Left forelimb (tissue), 1 donor: Measurements from ENCODE around the gene LMO3.

Experiments used
- DNase-seq: peaks from one replicate; pipeline ENCODE4 v3.0.0-alpha.2; 2018; ENCODE audit warnings: low spot score

Gene LMO3

GRCh38 chr12:16600525-16600924 lies 5.4 kb downstream of the LMO3 start:
- no peak for DNase-seq

DNA sequence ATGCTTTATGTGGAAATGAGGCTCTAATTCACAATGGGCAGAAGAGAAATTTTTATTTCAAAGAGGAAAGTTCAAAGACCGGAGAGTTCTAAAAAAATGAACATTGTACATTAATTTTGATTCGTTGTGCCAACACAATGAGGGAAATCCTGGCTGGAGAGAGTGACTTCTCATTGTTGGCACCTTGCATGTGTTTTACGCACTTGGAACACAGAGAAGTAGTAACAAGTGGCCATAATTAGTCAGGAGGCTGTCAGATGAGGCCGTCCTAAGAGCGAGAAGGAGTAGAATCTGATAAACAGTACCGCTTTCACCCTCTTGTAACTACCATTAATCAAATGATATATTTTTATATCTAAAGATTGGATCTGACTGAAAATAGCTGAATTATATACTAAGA lies 6.9 kb downstream of the LMO3 start:
- no peak for DNase-seq

DNA sequence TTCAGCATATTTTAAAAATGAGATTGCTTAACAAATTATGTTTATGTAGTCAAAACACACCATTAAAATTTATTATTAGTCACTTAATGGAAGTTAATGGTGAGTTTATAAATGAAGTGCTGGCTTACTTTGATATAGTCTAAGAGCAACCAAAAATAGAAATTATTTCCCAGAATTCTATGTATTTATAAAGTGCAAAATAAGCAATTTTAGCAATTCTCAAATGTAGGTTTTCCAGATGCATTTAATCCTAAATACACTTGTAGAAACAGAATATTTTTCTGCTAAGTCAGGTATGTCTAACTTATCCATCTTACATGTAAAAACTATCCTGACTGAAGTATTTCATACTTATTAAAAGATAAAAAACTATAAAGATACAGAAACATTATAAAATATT lies 11.2 kb downstream of the LMO3 start:
- no peak for DNase-seq

- no peak for DNase-seq
Observed at GRCh38 chr12:16593546-16593945, 12.4 kb downstream of the LMO3 start.

- DNase-seq: no peak
Observed at GRCh38 chr12:16590645-16591044, 15.3 kb downstream of the LMO3 start.

- no peak for DNase-seq
Observed at GRCh38 chr12:16588812-16589211, 17.1 kb downstream of the LMO3 start.

- no peak for DNase-seq
Observed at GRCh38 chr12:16587514-16587913, 18.4 kb downstream of the LMO3 start.

- DNase-seq: no peak
Observed at GRCh38 chr12:16587110-16587453, 18.9 kb downstream of the LMO3 start.

DNA sequence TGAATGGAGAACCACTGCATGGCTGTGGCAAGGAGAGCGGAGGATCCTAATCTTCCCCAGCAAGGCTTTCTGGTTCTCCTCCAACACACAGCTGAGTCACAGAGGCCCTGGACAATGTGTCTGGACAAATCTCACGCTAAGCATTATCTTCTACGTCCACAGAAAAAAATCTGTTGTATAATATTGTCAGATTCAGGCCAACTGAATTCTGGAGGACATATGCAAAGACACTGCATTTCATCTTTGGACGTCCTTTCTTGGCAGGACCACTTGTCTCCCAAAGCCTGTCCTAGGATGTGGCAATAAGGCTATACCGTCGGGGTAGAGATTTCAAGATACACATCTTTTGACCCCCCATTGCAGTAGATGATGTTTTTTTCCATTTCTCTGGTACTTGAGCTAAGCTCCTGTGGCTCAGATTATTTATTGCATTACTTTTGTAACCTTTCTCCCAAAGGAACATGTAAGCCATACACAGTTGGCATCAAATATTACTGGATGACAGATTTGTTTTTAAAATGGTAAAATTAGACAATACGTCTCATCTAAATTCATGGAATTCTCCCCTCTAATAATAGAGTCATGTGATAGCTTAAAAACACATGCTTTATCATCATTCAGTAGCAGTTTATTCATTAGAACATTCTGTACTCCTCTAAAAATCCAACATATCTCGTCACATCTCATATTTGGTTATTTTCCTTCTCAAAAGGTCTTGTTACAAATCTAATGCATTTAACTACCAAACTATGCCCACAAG lies 19.4 kb downstream of the LMO3 start:
- no peak for DNase-seq

DNA sequence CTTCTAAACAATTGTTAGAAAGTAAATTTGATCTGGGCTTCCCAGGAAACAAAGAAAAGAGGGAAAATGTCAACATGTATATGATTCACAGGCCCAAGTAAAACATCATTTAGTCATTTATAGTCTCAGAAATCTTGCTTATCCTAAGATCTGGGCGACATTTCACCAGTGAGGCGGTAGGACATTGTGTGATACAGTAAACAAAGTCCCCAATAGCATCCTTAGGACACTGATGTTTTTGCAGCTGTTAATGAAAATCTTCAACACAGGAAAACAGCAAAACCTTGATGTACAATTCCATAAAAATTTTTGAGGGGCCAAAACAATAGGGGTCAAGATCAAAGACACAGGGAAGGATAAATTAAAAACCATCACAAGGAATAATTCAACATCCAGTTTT lies 20.2 kb downstream of the LMO3 start:
- DNase-seq: no peak

DNA sequence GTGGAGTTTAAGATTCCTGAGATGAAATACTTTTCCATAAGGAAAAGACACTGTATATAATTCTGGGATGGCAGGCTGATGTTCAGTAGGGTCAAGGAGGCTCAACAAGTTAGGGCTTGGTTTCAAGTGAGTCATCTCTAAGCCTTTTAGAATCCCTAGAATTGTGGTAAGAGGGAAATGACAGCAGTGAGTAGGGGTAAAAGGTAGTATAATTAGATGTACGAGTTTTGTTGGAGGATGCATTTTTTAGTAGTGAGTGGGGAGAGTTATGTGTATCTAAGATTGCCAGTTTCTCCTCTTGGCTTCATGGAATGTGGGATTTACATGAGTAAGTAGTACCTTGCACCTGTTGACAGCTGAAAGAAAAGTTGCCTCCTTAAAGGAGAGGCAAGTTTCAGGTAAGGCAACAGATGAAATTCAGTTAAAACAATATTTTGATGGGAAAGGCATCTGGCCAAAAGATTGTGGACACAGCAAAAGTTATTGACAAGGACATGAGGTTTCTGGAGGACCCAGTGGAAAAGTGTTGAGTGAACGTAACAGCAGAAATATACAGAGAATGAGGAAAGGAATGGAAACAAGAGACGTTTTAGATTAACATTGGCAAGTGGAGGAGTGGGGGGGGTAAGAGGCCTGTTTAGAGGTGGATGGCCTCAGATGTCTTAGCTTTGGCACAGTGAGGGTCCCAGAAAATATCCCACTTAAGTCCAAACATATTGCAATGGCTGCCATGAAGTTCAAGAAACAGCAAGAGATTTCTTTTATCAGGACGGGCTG lies 21.8 kb downstream of the LMO3 start:
- no peak for DNase-seq

DNA sequence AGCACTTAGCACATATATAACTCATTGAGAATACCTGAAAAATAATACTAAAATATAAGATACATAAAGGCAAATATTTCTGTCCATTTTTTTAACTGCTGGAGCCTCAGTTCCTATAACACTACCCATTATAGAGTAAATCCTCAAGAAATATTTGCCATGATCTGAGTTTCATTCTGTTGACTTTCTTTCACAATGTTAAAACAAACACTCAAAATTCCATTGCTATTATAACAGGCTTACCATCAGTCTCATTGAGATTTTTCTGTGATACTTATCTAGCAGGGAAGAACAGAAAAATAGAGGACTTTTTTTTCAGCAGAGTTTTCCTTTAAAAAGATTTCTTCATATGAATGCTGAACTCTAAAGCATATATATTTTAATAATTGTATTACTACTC lies 24.5 kb downstream of the LMO3 start:
- DNase-seq: no peak

DNA sequence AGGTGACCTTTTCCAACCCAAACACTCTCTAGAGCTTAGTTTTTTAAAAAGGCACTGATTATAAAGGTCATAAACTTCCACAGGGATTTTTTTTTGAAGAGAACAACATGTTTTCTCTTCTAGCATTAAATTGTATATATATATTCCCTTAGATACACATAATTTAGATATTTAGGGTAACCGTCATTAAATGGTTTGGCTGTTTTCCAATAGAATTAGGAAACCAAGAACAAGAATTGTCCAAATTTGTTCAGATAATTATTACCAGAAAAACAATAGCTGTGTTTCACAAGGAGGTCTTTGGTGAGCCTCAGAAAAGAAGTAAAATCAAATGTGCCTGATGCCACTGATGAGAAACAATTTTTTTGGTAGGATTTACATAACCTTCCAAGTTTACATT lies 26.9 kb downstream of the LMO3 start:
- no peak for DNase-seq

DNA sequence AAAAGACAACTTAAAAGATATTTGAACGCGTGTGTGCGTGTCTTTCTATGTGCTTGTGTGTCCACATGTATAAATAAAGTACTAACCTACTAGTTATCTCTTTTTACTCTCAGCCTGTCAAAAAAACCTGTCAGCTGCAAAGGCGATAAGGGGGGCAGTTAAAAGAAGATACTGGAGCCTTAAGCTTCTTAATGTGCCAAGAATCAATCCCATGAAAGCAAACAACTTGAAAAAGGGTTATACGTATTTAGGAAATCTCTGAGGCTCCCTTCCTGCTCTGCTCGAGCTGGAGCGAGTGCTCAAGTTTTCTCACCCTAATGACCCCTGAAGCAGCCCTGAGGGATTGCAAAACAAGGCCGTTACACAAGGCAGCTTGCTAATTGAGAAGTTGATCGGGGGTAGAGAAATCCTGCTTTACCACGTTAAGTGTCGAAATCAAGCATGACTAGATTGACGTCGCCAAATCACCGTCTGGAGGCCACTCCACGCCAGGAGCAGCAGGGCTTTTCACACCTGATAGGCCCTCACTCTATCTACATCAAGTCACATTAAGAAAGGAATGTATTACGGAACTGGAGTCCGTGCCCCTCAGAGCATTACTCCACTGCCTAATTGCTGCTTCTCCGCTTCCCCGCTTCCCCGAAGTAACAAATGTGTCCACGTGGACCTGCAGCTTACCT lies 32.4 kb downstream of the LMO3 start:
- no peak for DNase-seq

- DNase-seq: no peak
Observed at GRCh38 chr12:16568873-16569272, 37.1 kb downstream of the LMO3 start.

DNA sequence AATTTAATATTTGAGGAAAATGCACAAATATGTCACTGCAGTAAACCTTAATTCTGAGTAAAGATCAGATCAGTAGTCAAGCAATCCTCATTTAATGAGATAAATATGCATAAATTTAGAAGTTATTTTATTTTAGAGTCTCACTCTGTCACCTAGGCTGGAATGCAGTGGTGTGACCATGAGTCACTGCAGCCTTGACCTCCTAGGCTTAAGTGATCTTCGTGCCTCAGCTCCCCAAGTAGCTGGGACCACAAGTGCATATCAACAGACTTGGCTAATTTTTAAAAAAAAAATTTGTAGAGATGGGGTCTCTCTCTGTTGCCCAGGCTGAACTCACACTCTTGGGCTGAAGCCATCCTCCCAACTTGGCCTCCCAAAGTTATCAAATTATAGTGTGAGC lies 41.3 kb downstream of the LMO3 start:
- DNase-seq: no peak

DNA sequence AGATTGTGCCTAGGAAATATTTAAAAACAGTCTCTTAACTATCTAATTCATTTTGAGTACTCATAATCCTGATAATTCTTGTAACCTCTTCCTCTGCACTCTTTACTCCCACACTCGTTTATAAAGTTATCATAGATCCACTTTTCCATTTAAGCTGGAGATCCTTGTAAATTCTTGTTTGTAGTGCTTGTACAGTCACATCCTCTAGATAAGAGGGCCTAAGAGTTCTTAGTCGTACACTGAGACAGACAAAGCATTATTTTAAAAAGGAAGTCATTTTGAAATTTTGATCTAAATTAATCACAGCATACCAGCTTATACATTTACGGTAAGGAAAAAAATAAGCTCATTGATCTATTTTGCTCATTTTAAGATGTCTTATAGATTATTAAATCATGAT lies 42.5 kb downstream of the LMO3 start:
- no peak for DNase-seq

- DNase-seq: no peak
Observed at GRCh38 chr12:16562921-16563320, 43.0 kb downstream of the LMO3 start.

DNA sequence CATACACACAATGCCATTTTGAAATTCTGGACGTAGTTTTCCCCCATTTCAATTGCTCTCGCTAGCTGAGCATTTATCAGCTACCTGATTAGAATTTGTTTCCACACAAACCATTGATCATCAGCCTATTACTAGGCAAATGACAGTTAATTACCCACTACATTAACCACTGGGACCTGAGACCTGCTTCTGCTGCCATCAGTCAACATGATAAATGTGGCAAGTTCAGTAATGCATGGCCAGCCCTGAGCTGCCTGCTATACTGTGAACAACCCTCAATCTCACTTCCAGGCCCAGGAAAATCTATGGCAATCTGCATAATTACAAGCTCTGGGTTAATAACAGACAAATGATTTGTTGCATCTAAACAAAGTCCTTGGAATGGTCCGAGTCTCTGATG lies 43.5 kb downstream of the LMO3 start:
- no peak for DNase-seq

DNA sequence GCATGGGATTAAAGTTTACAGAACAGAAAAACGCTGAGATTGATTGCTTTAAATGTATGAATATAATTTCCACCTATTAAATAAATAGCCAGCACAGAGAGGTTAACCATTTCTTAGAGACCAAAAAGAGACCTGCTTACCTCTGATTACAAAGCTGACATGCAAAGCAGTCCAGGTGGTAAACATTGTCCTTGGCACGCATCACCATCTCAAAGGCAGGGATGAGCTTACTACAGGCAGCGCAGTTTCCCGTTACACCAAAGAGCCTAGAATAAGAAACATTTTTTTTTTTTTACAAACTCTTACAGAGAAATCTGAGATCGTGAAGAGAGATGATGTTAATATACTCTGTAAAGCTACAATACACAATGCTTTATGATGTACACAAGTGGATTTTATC lies 45.7 kb downstream of the LMO3 start:
- DNase-seq: no peak

DNA sequence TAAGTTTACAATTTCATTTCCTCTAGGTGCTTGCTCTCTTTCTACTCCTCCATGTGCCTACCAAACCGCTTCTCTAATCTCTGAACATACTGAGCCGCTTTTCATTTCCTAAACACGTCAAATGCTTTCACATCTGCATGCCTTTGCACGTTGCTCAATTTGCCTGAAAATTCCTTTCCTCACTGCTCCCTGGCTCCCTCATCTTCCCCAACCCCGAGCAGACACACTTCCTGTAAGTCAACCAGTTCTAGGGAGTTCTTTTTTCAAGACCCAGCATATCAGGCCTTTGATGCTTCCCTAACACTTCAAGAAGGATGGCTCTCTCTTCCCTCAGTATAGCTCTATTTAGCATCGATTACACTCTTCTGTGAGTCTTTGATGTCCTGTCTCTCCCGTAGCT lies 50.3 kb downstream of the LMO3 start:
- no peak for DNase-seq

DNA sequence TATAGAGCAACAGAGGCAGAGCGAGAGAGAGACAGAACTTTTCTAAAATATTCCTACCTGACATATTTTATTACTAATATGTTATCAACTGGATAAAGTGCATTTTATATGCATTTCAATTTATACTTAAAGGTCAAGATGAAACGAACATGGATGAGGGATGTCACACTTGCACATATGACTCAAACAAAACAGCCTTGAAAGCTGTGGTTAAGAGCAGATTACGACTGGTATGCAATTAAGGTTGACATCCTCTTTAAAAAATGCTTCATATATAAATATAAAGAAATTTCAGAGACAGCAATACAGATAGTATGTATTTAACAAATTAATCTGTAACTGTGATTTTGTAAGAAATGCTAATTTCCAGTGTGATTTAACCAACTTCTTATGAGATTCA lies 52.5 kb downstream of the LMO3 start:
- DNase-seq: no peak

- DNase-seq: no peak
Observed at GRCh38 chr12:16552301-16552700, 53.7 kb downstream of the LMO3 start.
